ENCODE data around the gene ASB11.

DNA sequence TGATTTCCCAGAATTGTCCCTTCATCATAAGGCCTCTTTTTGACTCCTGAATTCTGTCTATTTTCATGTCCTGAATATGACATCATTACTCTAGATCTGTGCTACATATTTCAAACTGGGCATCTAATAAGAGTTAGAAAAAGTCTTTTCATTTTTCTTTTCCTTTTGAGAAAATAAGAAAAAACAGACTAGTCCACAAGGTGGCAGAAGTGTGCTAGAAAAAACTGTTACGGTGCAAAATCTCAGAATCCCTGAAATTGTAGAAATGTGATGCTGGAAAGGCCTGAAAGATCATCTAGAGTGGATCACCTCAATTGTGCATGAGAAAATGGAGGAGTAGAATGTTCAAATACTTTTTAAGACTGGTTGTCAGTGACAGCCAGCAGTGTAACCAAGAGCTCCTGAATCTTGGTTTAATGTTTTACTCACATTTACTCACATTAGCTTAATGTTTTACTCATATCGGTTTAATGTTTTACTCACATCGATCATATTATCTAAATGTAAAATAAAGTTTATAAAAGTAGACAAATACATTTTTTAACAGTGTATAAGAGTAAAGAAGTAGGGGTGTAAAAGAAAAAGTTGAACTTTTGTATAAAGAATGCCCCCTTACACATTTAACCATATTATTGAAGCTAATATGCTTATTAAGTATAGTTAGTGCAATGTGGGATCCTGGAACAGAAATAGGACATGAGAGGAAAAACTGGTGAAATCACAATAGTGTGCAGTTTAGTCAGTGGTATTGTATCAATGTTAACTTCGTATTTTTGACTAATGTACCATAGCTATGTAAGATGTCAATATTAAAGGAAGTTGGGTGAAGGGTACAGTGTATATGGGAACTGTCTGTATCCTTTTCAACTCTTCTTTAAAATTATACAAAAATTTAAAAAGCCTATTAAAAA is 15.2 kb downstream of the ASB11 start:
- TF ChIP-seq POLR2A (IDR thresholded peaks at IDR 0.05) (no peak), CTCF (IDR thresholded peaks at IDR 0.05) (peak in 1 of 3 experiments; percentile 27), POLR2AphosphoS5 (IDR thresholded peaks at IDR 0.05; ENCODE audit: insufficient read depth in 1 of 2, low read depth in 1 of 2) (no peak)

Data from vagina (tissue), 2 donors.